Astrocyte (in vitro differentiated cells and primary cell): ENCODE measurements around the gene PRCD.

ENCODE experiments used
- EZH2 ChIP-seq: IDR thresholded peaks from 2 replicates; pipeline ENCODE4 v1.6.1; 2012; ENCODE audit warnings: mild to moderate bottlenecking, low read length, inconsistent platforms; ENCODE audit not compliant: insufficient read depth
- TF ChIP-seq, protein P1 (sequence below): IDR thresholded peaks from 2 replicates; pipeline ENCODE4 v1.5.1; 2011; ENCODE audit warnings: low read depth, mild to moderate bottlenecking, inconsistent platforms, low read length, moderate library complexity; ENCODE audit not compliant: insufficient read depth

DNA sequence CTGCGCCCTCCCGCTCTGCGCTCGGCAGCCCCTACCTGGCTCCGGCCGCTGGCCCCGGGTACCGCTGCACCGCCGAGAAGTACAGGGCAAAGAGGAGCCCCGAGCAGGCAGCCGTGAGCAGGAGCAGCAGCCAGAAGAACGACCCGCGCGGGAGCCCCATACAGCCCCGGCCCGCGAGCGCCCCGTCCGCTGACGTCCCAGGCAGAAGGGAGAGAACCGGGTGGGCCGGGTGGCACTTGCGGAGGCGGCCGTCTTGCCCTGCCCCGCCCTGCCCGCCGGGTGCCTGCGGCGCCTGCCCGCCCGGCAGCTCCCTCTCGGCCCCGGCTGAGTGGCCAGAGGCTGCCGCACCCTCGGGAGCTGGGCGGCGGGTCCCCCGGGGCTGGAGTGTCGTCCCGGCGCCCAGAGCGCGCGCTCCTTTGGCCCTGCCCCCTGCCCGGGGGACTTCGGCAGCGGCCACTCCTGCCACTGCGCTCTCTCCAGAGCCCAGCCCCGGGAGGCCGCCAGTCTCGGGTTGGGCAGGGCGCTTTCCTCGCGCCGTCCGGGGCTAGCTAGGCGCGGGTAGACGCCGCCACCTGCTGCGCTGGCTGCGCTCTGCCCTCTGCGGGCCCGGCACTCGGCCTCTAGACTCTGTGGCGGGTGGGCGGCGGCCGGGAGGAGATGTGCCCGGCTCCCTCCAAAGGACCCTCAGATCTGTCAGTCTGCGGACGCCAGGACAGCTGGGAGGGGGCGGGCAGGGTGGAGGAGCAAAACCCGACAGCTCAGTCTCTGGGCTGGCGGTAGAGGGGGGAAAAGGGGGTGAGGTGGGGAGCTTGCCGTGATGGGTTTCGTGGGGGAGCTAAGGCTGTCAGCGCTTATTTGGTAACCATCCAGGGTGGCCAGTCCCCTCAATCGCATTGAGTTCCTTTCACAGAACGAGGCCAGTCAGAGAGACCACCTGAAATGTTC, 46.1 kb downstream of the PRCD start, which contains the start of gene ST6GALNAC2:
- TF ChIP-seq, protein P1, sequence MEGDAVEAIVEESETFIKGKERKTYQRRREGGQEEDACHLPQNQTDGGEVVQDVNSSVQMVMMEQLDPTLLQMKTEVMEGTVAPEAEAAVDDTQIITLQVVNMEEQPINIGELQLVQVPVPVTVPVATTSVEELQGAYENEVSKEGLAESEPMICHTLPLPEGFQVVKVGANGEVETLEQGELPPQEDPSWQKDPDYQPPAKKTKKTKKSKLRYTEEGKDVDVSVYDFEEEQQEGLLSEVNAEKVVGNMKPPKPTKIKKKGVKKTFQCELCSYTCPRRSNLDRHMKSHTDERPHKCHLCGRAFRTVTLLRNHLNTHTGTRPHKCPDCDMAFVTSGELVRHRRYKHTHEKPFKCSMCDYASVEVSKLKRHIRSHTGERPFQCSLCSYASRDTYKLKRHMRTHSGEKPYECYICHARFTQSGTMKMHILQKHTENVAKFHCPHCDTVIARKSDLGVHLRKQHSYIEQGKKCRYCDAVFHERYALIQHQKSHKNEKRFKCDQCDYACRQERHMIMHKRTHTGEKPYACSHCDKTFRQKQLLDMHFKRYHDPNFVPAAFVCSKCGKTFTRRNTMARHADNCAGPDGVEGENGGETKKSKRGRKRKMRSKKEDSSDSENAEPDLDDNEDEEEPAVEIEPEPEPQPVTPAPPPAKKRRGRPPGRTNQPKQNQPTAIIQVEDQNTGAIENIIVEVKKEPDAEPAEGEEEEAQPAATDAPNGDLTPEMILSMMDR = no peak
- TF ChIP-seq EZH2 = peak; percentile 84
